ENCODE measurements around the gene AHRR.
"Not testable (repeated sequence)": the region's sequence is repeated elsewhere in the genome, so short reads cannot be mapped to it uniquely, and the experiment has no call there.

The AHRR gene

GRCh38 chr5:459562-460272 lies 138.2 kb downstream of the AHRR start:
- DNase-seq (ENCODE audit: low read depth), result no peak

GRCh38 chr5:460273-460625 lies 138.7 kb downstream of the AHRR start:
- DNase-seq (ENCODE audit: low read depth), result no peak

- DNase-seq (ENCODE audit: low read depth), result no peak
Measured at GRCh38 chr5:462051-462481, 140.6 kb downstream of the AHRR start.

GRCh38 chr5:463301-463700 lies 141.8 kb downstream of the AHRR start:
- no peak for DNase-seq (ENCODE audit: low read depth)

- DNase-seq (ENCODE audit: low read depth), result no peak
Measured at GRCh38 chr5:463952-464351, 142.4 kb downstream of the AHRR start.

- DNase-seq (ENCODE audit: low read depth), result no peak
Measured at GRCh38 chr5:464446-464842, 142.9 kb downstream of the AHRR start.

- no peak for DNase-seq (ENCODE audit: low read depth)
Measured at GRCh38 chr5:464843-465590, 143.5 kb downstream of the AHRR start.

- no peak for DNase-seq (ENCODE audit: low read depth)
Measured at GRCh38 chr5:465591-466403, 144.3 kb downstream of the AHRR start.

GRCh38 chr5:466661-467310 lies 145.3 kb downstream of the AHRR start:
- DNase-seq (ENCODE audit: low read depth), result no peak

- DNase-seq (ENCODE audit: low read depth), result no peak
Measured at GRCh38 chr5:468401-468800, 146.9 kb downstream of the AHRR start.

- DNase-seq (ENCODE audit: low read depth), result no peak
Measured at GRCh38 chr5:469752-470483, 148.4 kb downstream of the AHRR start.

- DNase-seq (ENCODE audit: low read depth), result no peak
Measured at GRCh38 chr5:470961-471749, 149.6 kb downstream of the AHRR start.

GRCh38 chr5:471750-472058 lies 150.2 kb downstream of the AHRR start:
- no peak for DNase-seq (ENCODE audit: low read depth)

GRCh38 chr5:472076-472655 lies 150.7 kb downstream of the AHRR start:
- no peak for DNase-seq (ENCODE audit: low read depth)

GRCh38 chr5:472656-473550 lies 151.4 kb downstream of the AHRR start:
- DNase-seq (ENCODE audit: low read depth), result peak; percentile 73

- no peak for DNase-seq (ENCODE audit: low read depth)
Measured at GRCh38 chr5:473551-474192, 152.2 kb downstream of the AHRR start.

- not testable (repeated sequence) for DNase-seq (ENCODE audit: low read depth)
Measured at GRCh38 chr5:474232-474839, 152.8 kb downstream of the AHRR start.

- no peak for DNase-seq (ENCODE audit: low read depth)
Measured at GRCh38 chr5:474840-475661, 153.5 kb downstream of the AHRR start.
